WI38 (cell line): ENCODE measurements around the gene RCSD1.

Experiments used
- H3K4me3 ChIP-seq: 2 replicates; pipeline ENCODE4 v1.5.1; 2011; ENCODE audit warnings: low read depth, mild to moderate bottlenecking, control low read depth, low read length
- TF ChIP-seq, protein P1 (sequence below): IDR thresholded peaks from 2 replicates; pipeline ENCODE4 v1.5.1; 2012; ENCODE audit warnings: low read depth, mild to moderate bottlenecking, control low read depth, low read length

Gene RCSD1

GRCh38 chr1:167634435-167634834 is 4.4 kb downstream of the RCSD1 start:
- H3K4me3 ChIP-seq, result no peak overlapping the region
- TF ChIP-seq, protein P1, sequence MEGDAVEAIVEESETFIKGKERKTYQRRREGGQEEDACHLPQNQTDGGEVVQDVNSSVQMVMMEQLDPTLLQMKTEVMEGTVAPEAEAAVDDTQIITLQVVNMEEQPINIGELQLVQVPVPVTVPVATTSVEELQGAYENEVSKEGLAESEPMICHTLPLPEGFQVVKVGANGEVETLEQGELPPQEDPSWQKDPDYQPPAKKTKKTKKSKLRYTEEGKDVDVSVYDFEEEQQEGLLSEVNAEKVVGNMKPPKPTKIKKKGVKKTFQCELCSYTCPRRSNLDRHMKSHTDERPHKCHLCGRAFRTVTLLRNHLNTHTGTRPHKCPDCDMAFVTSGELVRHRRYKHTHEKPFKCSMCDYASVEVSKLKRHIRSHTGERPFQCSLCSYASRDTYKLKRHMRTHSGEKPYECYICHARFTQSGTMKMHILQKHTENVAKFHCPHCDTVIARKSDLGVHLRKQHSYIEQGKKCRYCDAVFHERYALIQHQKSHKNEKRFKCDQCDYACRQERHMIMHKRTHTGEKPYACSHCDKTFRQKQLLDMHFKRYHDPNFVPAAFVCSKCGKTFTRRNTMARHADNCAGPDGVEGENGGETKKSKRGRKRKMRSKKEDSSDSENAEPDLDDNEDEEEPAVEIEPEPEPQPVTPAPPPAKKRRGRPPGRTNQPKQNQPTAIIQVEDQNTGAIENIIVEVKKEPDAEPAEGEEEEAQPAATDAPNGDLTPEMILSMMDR, result no peak

DNA sequence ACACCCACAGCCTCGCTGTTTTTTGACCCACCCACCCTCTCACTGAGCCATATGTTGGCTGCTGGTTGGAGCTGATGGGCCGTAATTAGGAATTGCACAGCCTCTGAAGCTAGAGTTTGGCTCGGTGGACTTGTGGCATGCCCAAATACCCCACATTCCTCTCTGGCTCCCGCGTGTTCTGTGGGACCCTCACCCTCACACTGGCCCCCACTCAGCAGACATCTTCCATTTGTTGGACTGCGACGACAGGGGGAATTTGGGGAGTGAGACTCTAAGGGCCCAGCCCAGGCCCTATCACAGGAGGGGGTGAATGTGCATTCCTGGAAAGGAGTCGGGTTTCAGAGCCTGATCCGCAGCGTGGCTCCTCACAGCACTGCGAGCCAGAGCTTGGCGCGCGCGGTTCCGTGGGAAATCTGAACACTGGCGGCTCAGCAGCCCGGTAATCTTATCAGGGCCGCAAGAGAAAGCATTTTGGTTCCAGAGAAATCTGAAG is 5.2 kb downstream of the RCSD1 start:
- TF ChIP-seq, protein P1, result no peak
- H3K4me3 ChIP-seq, result no peak overlapping the region

GRCh38 chr1:167635941-167636340 is 5.9 kb downstream of the RCSD1 start:
- H3K4me3 ChIP-seq, result no peak overlapping the region
- TF ChIP-seq, protein P1, result no peak

DNA sequence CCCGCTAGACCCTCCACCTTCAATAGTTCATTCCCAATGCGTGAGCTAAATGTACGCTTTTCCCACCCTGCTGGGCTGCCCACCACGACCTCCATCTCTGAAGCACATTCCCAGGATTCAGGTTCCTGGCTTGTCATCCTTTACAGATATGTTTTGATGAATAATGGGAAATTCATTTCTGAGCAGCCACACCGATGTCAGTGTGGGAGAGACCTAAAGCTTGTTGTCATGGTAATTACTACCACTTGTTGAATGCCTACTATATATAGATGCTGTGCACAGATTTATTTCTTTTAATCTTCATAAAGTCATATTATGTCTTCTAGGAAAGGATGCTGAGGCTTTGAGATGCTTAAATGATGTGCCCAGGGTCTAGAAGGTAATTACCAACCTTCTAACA is 8.0 kb downstream of the RCSD1 start:
- TF ChIP-seq, protein P1, result no peak
- H3K4me3 ChIP-seq, result no peak overlapping the region

DNA sequence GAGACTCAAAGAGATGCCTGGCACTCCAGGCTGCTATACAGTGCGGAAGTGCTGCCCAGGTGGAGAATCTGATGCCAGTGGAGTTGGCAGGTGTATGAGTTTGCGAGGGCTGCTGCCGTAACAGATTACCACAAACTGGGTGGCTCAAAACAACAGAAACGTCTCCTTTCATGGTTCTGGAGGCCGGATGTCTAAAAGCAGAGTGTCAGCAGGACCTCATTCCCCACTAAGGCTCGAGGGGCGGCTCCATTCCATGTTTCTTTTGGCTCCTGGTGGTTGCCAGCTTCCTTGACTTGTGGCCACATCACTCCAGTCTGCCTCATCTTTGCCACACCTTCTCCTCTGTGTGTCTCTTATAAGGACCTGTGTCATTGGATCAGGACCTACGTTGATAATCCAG is 10.0 kb downstream of the RCSD1 start:
- no peak overlapping the region for H3K4me3 ChIP-seq
- TF ChIP-seq, protein P1, result no peak

GRCh38 chr1:167641786-167642500 is 11.9 kb downstream of the RCSD1 start:
- TF ChIP-seq, protein P1, result no peak
- no peak overlapping the region for H3K4me3 ChIP-seq

- TF ChIP-seq, protein P1, result no peak
- H3K4me3 ChIP-seq, result no peak overlapping the region
Observed at GRCh38 chr1:167642501-167642826, 12.4 kb downstream of the RCSD1 start.
